K562 (cell line): ENCODE data around the gene CAPN3. TPM values are rescaled to one million over a fixed set of nuclear protein-coding genes. Genes with fewer than 3 reads are reported as not detected.

Experiments
- ATAC-seq: fragments of 200-7000 bp; cut with Tn5 transposase; 3 replicates; pipeline ENCODE4 v1.9.1; 2020; ENCODE audit warnings: moderate library complexity
- BruUV-seq: library from RNA; stranded (reverse); fragments of 400-500 nt; replicated peaks from 2 replicates; lab custom pipeline; 2021; lab: Mats Ljungman, UMichigan
- CTCF ChIA-PET: fragments of 300-600 bp; formaldehyde crosslinking; extraction: SDS; loops from one replicate; lab custom pipeline; 2021; ENCODE audit warnings: low intra/inter-chr PET ratio; lab: Yijun Ruan, JAX
- POLR2A ChIA-PET: fragments of 300-600, 350-650 bp; sonication (Branson Sonifier 250); formaldehyde crosslinking; extraction: SDS; loops from one replicate; lab custom pipeline; 2021; ENCODE audit warnings: antibody characterized with exemption, inconsistent platforms; lab: Yijun Ruan, JAX
- DNase-seq, 4 experiments: peaks; one replicate each; pipeline versions ENCODE4 v3.0.0 to v3.0.0-alpha.2; 2011 to 2018; ENCODE audit warnings: low spot score in 3 of 4, mixed read lengths in 3 of 4; ENCODE audit errors: extremely low read depth in 1 of 4
- FAIRE-seq: peaks from 2 replicates; lab custom pipeline; 2011; peaks lifted over from hg19 to GRCh38; lab: Jason Lieb, UNC
- H2AFZ ChIP-seq: 2 replicates; pipeline ENCODE4 v1.6.0; 2011; ENCODE audit warnings: low read depth, low read length, control low read depth, inconsistent platforms
- H3K27ac ChIP-seq: fragments of 200-600 bp; 3 replicates; pipeline ENCODE4 v1.8.0; 2011; ENCODE audit warnings: low read depth, mild to moderate bottlenecking, control low read depth, inconsistent platforms, low read length, moderate library complexity, mixed read lengths; ENCODE audit errors: extremely low read depth
- H3K27me3 ChIP-seq, 2 experiments: fragments of 300-600 bp in 1 of 2; 2 replicates in 1 of 2; 3 replicates in 1 of 2; pipeline versions ENCODE4 v1.6.0 to v1.8.0; 2011; ENCODE audit warnings: inconsistent platforms in 2 of 2, low read length in 2 of 2, mild to moderate bottlenecking in 1 of 2, mixed read lengths in 1 of 2, moderate library complexity in 1 of 2; ENCODE audit not compliant: control insufficient read depth in 2 of 2, insufficient read depth in 2 of 2
- H3K36me3 ChIP-seq: fragments of 300-600 bp; 3 replicates; pipeline ENCODE4 v1.8.0; 2011; ENCODE audit warnings: mild to moderate bottlenecking, low read length, inconsistent platforms; ENCODE audit not compliant: control insufficient read depth, insufficient read depth
- H3K4me1 ChIP-seq, 2 experiments: fragments of 200-600 bp in 1 of 2; replicated peaks in 1 of 2; 2 replicates in 1 of 2; 3 replicates in 1 of 2; pipeline versions ENCODE4 v1.5.1 to v1.8.0; 2011; ENCODE audit warnings: inconsistent platforms in 2 of 2, low read length in 2 of 2, mild to moderate bottlenecking in 1 of 2, mixed read lengths in 1 of 2, moderate library complexity in 1 of 2; ENCODE audit not compliant: control insufficient read depth in 2 of 2, insufficient read depth in 2 of 2
- H3K4me2 ChIP-seq: 2 replicates; pipeline ENCODE4 v1.6.1; 2011; ENCODE audit warnings: low read length, control low read depth, inconsistent platforms, mixed read lengths; ENCODE audit not compliant: insufficient read depth
- H3K4me3 ChIP-seq: fragments of 200-600 bp; sonication (generic), shearing (Covaris generic); 2 replicates; pipeline ENCODE4 v1.5.1; 2016; ENCODE audit warnings: control low read depth, inconsistent platforms
- H3K79me2 ChIP-seq: fragments of 200-600 bp; 3 replicates; pipeline ENCODE4 v1.8.0; 2011; ENCODE audit warnings: low read length, inconsistent platforms; ENCODE audit not compliant: control insufficient read depth, insufficient read depth
- H3K9ac ChIP-seq, 2 experiments: 2 replicates each; pipeline versions ENCODE4 v1.6.0 to v1.6.1; 2011; ENCODE audit warnings: low read depth in 2 of 2, low read length in 2 of 2, control low read depth in 1 of 2, inconsistent platforms in 1 of 2, mild to moderate bottlenecking in 1 of 2, mixed read lengths in 1 of 2; ENCODE audit not compliant: insufficient read depth in 1 of 2
- H3K9me1 ChIP-seq: one replicate; pipeline ENCODE4 v1.6.0; 2011; ENCODE audit warnings: inconsistent platforms, mild to moderate bottlenecking, low read length, moderate library complexity; ENCODE audit not compliant: control insufficient read depth, insufficient read depth
- H3K9me3 ChIP-seq: replicated peaks from 2 replicates; pipeline ENCODE4 v1.5.1; 2011; ENCODE audit warnings: low read depth, low read length, inconsistent platforms; ENCODE audit not compliant: control insufficient read depth, insufficient read depth
- H4K20me1 ChIP-seq: replicated peaks from 2 replicates; pipeline ENCODE4 v1.6.1; 2011; ENCODE audit warnings: low read length, inconsistent platforms, mixed read lengths; ENCODE audit not compliant: control insufficient read depth, insufficient read depth
- ETV5 ChIP-seq: sonication (generic); formaldehyde crosslinking; IDR thresholded peaks from 2 replicates; pipeline ENCODE4 v1.4.0; 2020; ENCODE audit warnings: low read depth, mild to moderate bottlenecking, missing genetic modification reagents
- SPI1 ChIP-seq: IDR thresholded peaks from 2 replicates; pipeline ENCODE4 v1.6.1; 2011; ENCODE audit warnings: low read depth, low read length, control low read depth, borderline replicate concordance
- ZNF134 ChIP-seq: fragments of 250-450 bp; sonication (Bioruptor Pico); conservative IDR thresholded peaks from 2 replicates; pipeline ENCODE4 v1.4.0; 2020
- ZNF140 ChIP-seq: fragments of 250-450 bp; sonication (Bioruptor Pico); IDR thresholded peaks from 2 replicates; pipeline ENCODE4 v1.8.0; 2021; ENCODE audit warnings: moderate library complexity, mild to moderate bottlenecking, inconsistent platforms
- ZNF282 ChIP-seq: sonication (generic); formaldehyde crosslinking; IDR thresholded peaks from 2 replicates; pipeline ENCODE4 v1.8.1; 2023; ENCODE audit warnings: missing genetic modification reagents
- WGBS: fragments of 100-300 bp; shearing (Covaris generic); methylation state at CpG from one replicate; pipeline ENCODE4 v1.1.6; 2016; ENCODE audit warnings: low coverage, mixed read lengths; ENCODE audit not compliant: insufficient coverage; ENCODE audit errors: missing lambda C conversion rate; 5-methylcytosine and 5-hydroxymethylcytosine counted together
- in situ Hi-C: fragments of 300-500 bp; cut with MboI; formaldehyde crosslinking; loops from 4 replicates; pipeline ENCODE4 v1.15.0; 2018; ENCODE audit warnings: inconsistent platforms, mixed read lengths
- intact Hi-C: fragments of 100-400 bp; cut with micrococcal nuclease; formaldehyde crosslinking; loops from 2 replicates; pipeline ENCODE4 v1.14.2; 2022
- polyA plus RNA-seq, 8 experiments: library from polyadenylated mRNA; depleted of rRNA in 4 of 8; stranded (reverse) in 5 of 8; unstranded in 3 of 8; fragments of >200 nt; fragmentation: Nextera tagmentation in 2 of 8; fragmentation: Illumina TruSeq in 1 of 8; extraction: Ambion mirVana in 2 of 8; extraction: Trizol in 1 of 8; gene quantifications; 2 replicates each; pipeline versions ENCODE4 v1.2.1 to v1.2.3, GENCODE V29; 2011 to 2014; ENCODE audit warnings: inconsistent platforms in 1 of 8, missing spikeins in 1 of 8
- total RNA-seq, 7 experiments: library from RNA; depleted of rRNA in 6 of 7; stranded (reverse); fragments of >200 nt in 6 of 7; fragmentation: Illumina TruSeq in 2 of 7; extraction: Trizol in 2 of 7; gene quantifications; 2 replicates each; pipeline versions ENCODE4 v1.2.1 to v1.2.3, GENCODE V29; 2011 to 2021; ENCODE audit warnings: low replicate concordance in 1 of 7
- TF ChIP-seq, protein P1 (sequence below), 3 experiments: IDR thresholded peaks in 2 of 3; conservative IDR thresholded peaks in 1 of 3; 2 replicates each; pipeline ENCODE4 v1.5.1; 2011 to 2012; ENCODE audit warnings: low read length in 3 of 3, mild to moderate bottlenecking in 3 of 3, control low read depth in 2 of 3, improper control_type of control experiment in 1 of 3, inconsistent platforms in 1 of 3, low read depth in 1 of 3, mixed read lengths in 1 of 3, moderate library complexity in 1 of 3; ENCODE audit not compliant: insufficient read depth in 2 of 3

The CAPN3 gene
- total and polyA plus RNA-seq, 9 of the 15 experiments (the other 6 are each of a cell fraction or from before 2014, with no cell fraction given): 0.03 to 0.34 (median 0.20) TPM; not detected in 2

DNA sequence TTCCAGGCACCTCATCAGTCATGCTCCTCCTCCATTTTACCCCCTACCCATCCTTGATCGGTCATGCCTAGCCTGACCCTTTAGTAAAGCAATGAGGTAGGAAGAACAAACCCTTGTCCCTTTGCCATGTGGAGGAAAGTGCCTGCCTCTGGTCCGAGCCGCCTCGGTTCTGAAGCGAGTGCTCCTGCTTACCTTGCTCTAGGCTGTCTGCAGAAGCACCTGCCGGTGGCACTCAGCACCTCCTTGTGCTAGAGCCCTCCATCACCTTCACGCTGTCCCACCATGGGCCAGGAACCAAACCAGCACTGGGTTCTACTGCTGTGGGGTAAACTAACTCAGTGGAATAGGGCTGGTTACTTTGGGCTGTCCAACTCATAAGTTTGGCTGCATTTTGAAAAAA lies 52.6 kb downstream of the CAPN3 start:
- no peaks in the 10 kb centered on the region for H3K79me2 ChIP-seq
- H3K9ac ChIP-seq: no peak overlapping the region
- CTCF ChIA-PET: no interaction called here
- no peaks in the 10 kb centered on the region for H3K4me1 ChIP-seq
- in situ Hi-C loops: no loop called here
- BruUV-seq: no TSS peak
- FAIRE-seq: no peak
- TF ChIP-seq, protein P1, sequence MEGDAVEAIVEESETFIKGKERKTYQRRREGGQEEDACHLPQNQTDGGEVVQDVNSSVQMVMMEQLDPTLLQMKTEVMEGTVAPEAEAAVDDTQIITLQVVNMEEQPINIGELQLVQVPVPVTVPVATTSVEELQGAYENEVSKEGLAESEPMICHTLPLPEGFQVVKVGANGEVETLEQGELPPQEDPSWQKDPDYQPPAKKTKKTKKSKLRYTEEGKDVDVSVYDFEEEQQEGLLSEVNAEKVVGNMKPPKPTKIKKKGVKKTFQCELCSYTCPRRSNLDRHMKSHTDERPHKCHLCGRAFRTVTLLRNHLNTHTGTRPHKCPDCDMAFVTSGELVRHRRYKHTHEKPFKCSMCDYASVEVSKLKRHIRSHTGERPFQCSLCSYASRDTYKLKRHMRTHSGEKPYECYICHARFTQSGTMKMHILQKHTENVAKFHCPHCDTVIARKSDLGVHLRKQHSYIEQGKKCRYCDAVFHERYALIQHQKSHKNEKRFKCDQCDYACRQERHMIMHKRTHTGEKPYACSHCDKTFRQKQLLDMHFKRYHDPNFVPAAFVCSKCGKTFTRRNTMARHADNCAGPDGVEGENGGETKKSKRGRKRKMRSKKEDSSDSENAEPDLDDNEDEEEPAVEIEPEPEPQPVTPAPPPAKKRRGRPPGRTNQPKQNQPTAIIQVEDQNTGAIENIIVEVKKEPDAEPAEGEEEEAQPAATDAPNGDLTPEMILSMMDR (IDR thresholded peaks at IDR 0.05 in 2 of 3, conservative IDR thresholded peaks at IDR 0.05 in 1 of 3; ENCODE audit: insufficient read depth in 2 of 3, low read depth in 1 of 3, low read length in 3 of 3): no peak
- TF ChIP-seq ZNF282: no peak
- TF ChIP-seq ZNF134: no peak
- TF ChIP-seq SPI1: no peak
- TF ChIP-seq ETV5 (CRISPR knock-in tag): no peak
- no peak for TF ChIP-seq ZNF140 (CRISPR knock-in tag)
- TF ChIP-seq, all 486 proteins: peak for 0
- peaks cover 20% of the 10 kb centered on the region; the same call in 2 of the 3 replicates for H3K36me3 ChIP-seq
- POLR2A ChIA-PET: no interaction called here
- no peak overlapping the region for H3K4me3 ChIP-seq
- no peaks in the 10 kb centered on the region for H3K9me3 ChIP-seq
- H3K4me2 ChIP-seq: no peak overlapping the region
- no peak for DNase-seq
- 89% methylated on average over 6 of the region's 7 CpGs for WGBS
- intact Hi-C loops: no loop called here
- H3K9me1 ChIP-seq: no peaks in the 10 kb centered on the region
- ATAC-seq: no peak
- no peaks in the 10 kb centered on the region; a peak in 1 of 5 replicates for H3K27me3 ChIP-seq
- no peak overlapping the region for H2AFZ ChIP-seq
- H3K27ac ChIP-seq: no peak overlapping the region
- H4K20me1 ChIP-seq: peaks cover 7% of the 10 kb centered on the region; the same call in 1 of the 2 replicates
